Caco-2 (cell line): ENCODE results near the gene TMEM145. TPM values are rescaled to one million over a fixed set of nuclear protein-coding genes. Genes with fewer than 3 reads are reported as not detected.

Source experiments
- BruUV-seq: library from RNA; stranded (reverse); fragments of 400-500 nt; replicated peaks from 2 replicates; lab custom pipeline; 2021; lab: Mats Ljungman, UMichigan
- CTCF ChIA-PET: fragments of 300-600 bp; sonication (Branson Sonifier 250); formaldehyde crosslinking; loops from one replicate; lab custom pipeline; 2022; ENCODE audit warnings: antibody characterized with exemption; lab: Charles Lee
- POLR2A ChIA-PET: fragments of 300-600 bp; sonication (Branson Sonifier 250); formaldehyde crosslinking; loops from one replicate; lab custom pipeline; 2022; ENCODE audit warnings: antibody characterized with exemption; lab: Charles Lee
- DNase-seq, 2 experiments: peaks; one replicate each; pipeline versions ENCODE4 v3.0.0 to v3.0.0-alpha.2; 2020 to 2022
- H3K27me3 ChIP-seq: replicated peaks from 2 replicates; pipeline ENCODE4 v1.6.0; 2011; ENCODE audit warnings: low read length; ENCODE audit not compliant: control insufficient read depth, insufficient read depth
- H3K36me3 ChIP-seq: 2 replicates; pipeline ENCODE4 v1.5.1; 2011; ENCODE audit warnings: low read length; ENCODE audit not compliant: control insufficient read depth, insufficient read depth
- H3K4me1 ChIP-seq: fragments of 250-450 bp; sonication (Bioruptor Pico); 2 replicates; pipeline ENCODE4 v1.5.1; 2020; ENCODE audit warnings: mild to moderate bottlenecking
- H3K4me3 ChIP-seq: 2 replicates; pipeline ENCODE4 v1.5.1; 2011; ENCODE audit warnings: low read depth, mild to moderate bottlenecking, control low read depth, low read length
- H3K9me3 ChIP-seq: fragments of 250-450 bp; sonication (Bioruptor Pico); 2 replicates; pipeline ENCODE4 v1.5.1; 2020; ENCODE audit warnings: mild to moderate bottlenecking, moderate library complexity
- H3K27ac Mint-ChIP-seq: one replicate; pipeline ENCODE4 v1.8.0; 2022; ENCODE audit warnings: mixed read lengths; ENCODE audit not compliant: unreplicated experiment
- H3K27me3 Mint-ChIP-seq: one replicate; pipeline ENCODE4 v1.8.0; 2022; ENCODE audit warnings: mixed read lengths; ENCODE audit not compliant: insufficient read depth, unreplicated experiment
- H3K36me3 Mint-ChIP-seq: one replicate; pipeline ENCODE4 v1.8.0; 2022; ENCODE audit warnings: mild to moderate bottlenecking, mixed read lengths; ENCODE audit not compliant: insufficient read depth, unreplicated experiment
- H3K4me1 Mint-ChIP-seq: one replicate; pipeline ENCODE4 v1.8.0; 2022; ENCODE audit warnings: low read depth, mixed read lengths; ENCODE audit not compliant: unreplicated experiment
- H3K4me3 Mint-ChIP-seq: one replicate; pipeline ENCODE4 v1.8.0; 2022; ENCODE audit warnings: mild to moderate bottlenecking, moderate library complexity, mixed read lengths; ENCODE audit not compliant: unreplicated experiment
- H3K9me3 Mint-ChIP-seq: one replicate; pipeline ENCODE4 v1.8.0; 2022; ENCODE audit warnings: mixed read lengths; ENCODE audit not compliant: unreplicated experiment
- intact Hi-C: fragments of 100-400 bp; cut with micrococcal nuclease; formaldehyde crosslinking; loops from one replicate; pipeline ENCODE4 v1.10.0; 2022; ENCODE audit not compliant: unreplicated experiment
- total RNA-seq: library from RNA; stranded (reverse); gene quantifications from 2 replicates; pipeline ENCODE4 v1.2.3, GENCODE V29; 2022
- TF ChIP-seq, protein P1 (sequence below), 2 experiments: fragments of 200-600 bp in 1 of 2; IDR thresholded peaks; 1 replicate in 1 of 2; 2 replicates in 1 of 2; pipeline versions ENCODE4 v1.5.1 to v1.8.0; 2011 to 2022; ENCODE audit warnings: antibody characterized with exemption in 1 of 2, control low read depth in 1 of 2, inconsistent platforms in 1 of 2, low read depth in 1 of 2, low read length in 1 of 2, mild to moderate bottlenecking in 1 of 2, moderate library complexity in 1 of 2; ENCODE audit not compliant: insufficient read depth in 1 of 2, severe bottlenecking in 1 of 2, unreplicated experiment in 1 of 2

TMEM145 gene
- total RNA-seq, 1 experiment from 2014 or later, result 2.2 TPM

DNA sequence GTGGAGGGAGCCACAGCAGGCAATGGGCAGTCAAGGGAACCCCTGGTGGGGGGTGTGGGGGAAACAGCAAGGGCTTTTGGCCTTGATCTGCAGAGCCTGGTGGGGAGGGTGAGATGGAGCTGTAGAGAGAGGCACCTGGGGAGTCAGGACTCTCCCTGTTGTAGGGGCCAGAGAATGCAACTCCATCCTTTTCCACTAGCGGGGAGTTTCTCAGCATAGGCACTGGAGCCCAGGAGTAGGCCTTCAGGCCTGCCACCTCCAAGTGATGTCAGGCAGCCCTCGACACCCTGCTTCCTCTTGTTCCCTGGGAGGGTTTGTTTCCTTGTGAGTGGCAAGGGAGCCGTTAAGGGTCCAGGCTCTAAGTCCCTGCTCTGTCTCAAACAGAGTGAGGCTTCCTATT lies 37.3 kb downstream of the TMEM145 start:
- Histone ChIP-seq H3K4me3 (no peak overlapping the region), H3K27me3 (no peaks in the 10 kb centered on the region), H3K4me1 (no peaks in the 10 kb centered on the region), H3K36me3 (no peaks in the 10 kb centered on the region; the same call in 1 of the 2 replicates), H3K9me3 (no peaks in the 10 kb centered on the region)
- intact Hi-C loops, result no loop called here
- TF ChIP-seq, protein P1, sequence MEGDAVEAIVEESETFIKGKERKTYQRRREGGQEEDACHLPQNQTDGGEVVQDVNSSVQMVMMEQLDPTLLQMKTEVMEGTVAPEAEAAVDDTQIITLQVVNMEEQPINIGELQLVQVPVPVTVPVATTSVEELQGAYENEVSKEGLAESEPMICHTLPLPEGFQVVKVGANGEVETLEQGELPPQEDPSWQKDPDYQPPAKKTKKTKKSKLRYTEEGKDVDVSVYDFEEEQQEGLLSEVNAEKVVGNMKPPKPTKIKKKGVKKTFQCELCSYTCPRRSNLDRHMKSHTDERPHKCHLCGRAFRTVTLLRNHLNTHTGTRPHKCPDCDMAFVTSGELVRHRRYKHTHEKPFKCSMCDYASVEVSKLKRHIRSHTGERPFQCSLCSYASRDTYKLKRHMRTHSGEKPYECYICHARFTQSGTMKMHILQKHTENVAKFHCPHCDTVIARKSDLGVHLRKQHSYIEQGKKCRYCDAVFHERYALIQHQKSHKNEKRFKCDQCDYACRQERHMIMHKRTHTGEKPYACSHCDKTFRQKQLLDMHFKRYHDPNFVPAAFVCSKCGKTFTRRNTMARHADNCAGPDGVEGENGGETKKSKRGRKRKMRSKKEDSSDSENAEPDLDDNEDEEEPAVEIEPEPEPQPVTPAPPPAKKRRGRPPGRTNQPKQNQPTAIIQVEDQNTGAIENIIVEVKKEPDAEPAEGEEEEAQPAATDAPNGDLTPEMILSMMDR (IDR thresholded peaks at IDR 0.05; ENCODE audit: insufficient read depth in 1 of 2, low read depth in 1 of 2, low read length in 1 of 2, severe bottlenecking in 1 of 2, unreplicated experiment in 1 of 2), result no peak
- no peak overlapping the region for H3K27ac Mint-ChIP-seq
- no peak overlapping the region for H3K4me3 Mint-ChIP-seq
- peaks cover 7% of the 10 kb centered on the region for H3K36me3 Mint-ChIP-seq
- no peak for DNase-seq
- no peaks in the 10 kb centered on the region for H3K9me3 Mint-ChIP-seq
- H3K27me3 Mint-ChIP-seq, result no peaks in the 10 kb centered on the region
- CTCF ChIA-PET, result no interaction called here
- no peaks in the 10 kb centered on the region for H3K4me1 Mint-ChIP-seq
- no TSS peak for BruUV-seq
- POLR2A ChIA-PET, result no interaction called here

DNA sequence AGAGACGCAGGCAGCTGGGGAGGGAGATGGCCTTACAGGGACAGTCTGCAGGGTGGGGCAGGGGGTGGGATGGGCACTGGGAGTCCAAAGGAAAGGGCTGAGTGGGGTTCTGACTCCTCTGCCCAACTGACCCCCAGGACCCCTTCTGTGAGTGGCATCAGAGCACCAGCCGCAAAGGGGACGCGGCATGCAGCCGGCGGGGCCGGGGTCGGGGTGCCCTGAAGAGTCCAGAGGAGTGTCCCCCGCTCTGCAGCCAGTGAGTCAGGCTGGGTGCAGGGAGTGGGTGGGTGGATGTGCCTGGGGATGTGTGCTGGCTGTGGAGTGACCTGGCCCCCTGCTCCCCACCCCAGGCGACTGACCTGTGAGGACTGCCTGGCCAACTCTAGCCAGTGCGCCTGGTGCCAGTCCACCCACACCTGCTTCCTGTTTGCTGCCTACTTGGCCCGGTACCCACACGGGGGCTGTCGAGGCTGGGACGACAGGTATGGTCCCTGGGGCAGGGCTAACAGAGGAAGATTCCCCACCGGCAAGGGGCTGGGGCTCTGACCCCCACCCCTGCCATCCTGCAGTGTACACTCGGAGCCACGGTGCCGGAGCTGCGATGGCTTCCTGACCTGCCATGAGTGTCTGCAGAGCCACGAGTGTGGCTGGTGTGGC lies 38.1 kb downstream of the TMEM145 start:
- Mint-ChIP-seq H3K9me3 (no peaks in the 10 kb centered on the region), H3K27me3 (no peaks in the 10 kb centered on the region), H3K27ac (no peak overlapping the region), H3K4me1 (no peaks in the 10 kb centered on the region), H3K4me3 (no peak overlapping the region), H3K36me3 (peaks cover 7% of the 10 kb centered on the region)
- TF ChIP-seq, protein P1 (IDR thresholded peaks at IDR 0.05; ENCODE audit: insufficient read depth in 1 of 2, low read depth in 1 of 2, low read length in 1 of 2, severe bottlenecking in 1 of 2, unreplicated experiment in 1 of 2), result no peak
- H3K36me3 ChIP-seq, result no peaks in the 10 kb centered on the region; the same call in 1 of the 2 replicates
- intact Hi-C loops, result no loop called here
- ChIA-PET CTCF (no interaction called here), POLR2A (no interaction called here)
- no TSS peak for BruUV-seq
- no peak for DNase-seq
- H3K4me1 ChIP-seq, result no peaks in the 10 kb centered on the region
- H3K4me3 ChIP-seq, result no peak overlapping the region
- H3K9me3 ChIP-seq, result no peaks in the 10 kb centered on the region
- no peaks in the 10 kb centered on the region for H3K27me3 ChIP-seq

DNA sequence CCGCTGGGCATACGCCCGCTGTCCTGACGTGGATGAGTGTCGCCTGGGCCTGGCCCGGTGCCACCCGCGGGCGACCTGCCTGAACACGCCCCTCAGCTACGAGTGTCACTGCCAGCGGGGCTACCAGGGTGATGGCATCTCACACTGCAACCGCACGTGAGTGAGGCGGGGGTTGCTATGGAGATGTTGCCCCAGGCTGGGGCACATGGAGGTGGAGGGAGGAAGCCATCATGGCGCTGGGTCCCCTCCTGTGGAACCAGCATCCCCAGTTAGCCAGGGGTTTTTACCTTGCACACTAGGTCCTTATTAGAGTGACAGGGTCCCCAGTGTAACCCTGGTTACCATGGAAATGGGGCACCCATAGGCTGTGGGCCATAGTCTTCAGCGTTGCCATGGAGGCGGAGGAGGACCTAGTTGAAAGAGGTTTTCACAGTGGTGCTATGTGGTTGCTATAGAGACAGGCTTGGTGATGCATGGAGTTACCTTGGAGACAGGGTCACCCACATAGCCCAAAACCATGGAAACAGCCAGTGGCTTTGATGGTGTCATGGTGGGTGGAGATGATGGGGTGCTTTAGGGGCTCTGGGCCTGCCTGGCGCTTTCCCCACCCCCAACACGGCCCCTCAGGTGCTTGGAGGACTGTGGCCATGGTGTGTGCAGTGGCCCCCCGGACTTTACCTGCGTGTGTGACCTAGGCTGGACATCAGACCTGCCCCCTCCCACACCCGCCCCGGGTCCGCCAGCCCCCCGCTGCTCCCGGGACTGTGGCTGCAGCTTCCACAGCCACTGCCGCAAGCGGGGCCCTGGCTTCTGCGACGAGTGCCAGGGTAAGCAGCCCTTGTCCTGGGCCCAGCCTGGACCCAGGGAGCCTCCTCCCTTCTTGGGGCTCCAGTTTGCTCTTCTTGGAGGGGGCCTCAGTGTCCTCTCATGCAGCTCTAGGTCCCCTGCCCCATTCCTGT lies 39.5 kb downstream of the TMEM145 start:
- CTCF ChIA-PET, result no interaction called here
- intact Hi-C loops, result no loop called here
- no peak overlapping the region for H3K4me3 Mint-ChIP-seq

More for the DNA sequence above, 39.5 kb downstream of the TMEM145 start:
- no peak overlapping the region for H3K27ac Mint-ChIP-seq
- Histone ChIP-seq H3K9me3 (no peaks in the 10 kb centered on the region), H3K27me3 (no peaks in the 10 kb centered on the region), H3K4me1 (peaks cover 1% of the 10 kb centered on the region; the same call in 1 of the 2 replicates), H3K4me3 (no peak overlapping the region), H3K36me3 (no peaks in the 10 kb centered on the region; the same call in 1 of the 2 replicates)
- H3K4me1 Mint-ChIP-seq, result peaks cover 2% of the 10 kb centered on the region
- no peak for DNase-seq
- peaks cover 7% of the 10 kb centered on the region for H3K36me3 Mint-ChIP-seq
- TF ChIP-seq, protein P1 (IDR thresholded peaks at IDR 0.05; ENCODE audit: insufficient read depth in 1 of 2, low read depth in 1 of 2, low read length in 1 of 2, severe bottlenecking in 1 of 2, unreplicated experiment in 1 of 2), result no peak
- POLR2A ChIA-PET, result no interaction called here
- H3K27me3 Mint-ChIP-seq, result no peaks in the 10 kb centered on the region
- H3K9me3 Mint-ChIP-seq, result no peaks in the 10 kb centered on the region
- no TSS peak for BruUV-seq
